DMS 273 (cell line): ENCODE measurements around the gene PLD6.

Experiments used
- DNase-seq: peaks from one replicate; lab custom pipeline; 2025; ENCODE audit not compliant: unreplicated experiment; lab: John Stamatoyannopoulos, UW

The PLD6 gene

GRCh38 chr17:17157041-17157440, 49.1 kb downstream of the PLD6 start:
- DNase-seq = no peak

GRCh38 chr17:17156511-17156910, 49.6 kb downstream of the PLD6 start:
- DNase-seq = no peak

DNA sequence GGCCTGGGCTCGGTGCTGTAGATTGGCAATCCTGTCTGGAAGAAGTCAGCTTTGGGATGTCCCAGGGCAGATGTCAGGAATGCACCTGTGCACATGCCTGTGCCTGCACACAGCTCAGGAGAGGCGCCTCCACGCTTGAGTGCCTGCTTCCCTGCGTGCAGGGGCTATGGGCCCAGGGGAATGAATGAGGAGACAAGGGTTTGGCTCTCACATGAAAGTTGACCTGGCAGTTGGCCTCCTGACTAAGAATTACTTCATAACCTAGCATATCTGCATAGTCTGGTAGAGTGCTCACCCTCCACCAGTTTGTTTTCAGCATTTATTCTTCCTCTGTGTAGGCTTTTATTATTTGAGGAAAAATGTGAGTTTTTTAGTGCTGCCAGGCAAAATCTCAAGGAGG, 50.0 kb downstream of the PLD6 start:
- peak; percentile 6 for DNase-seq

DNA sequence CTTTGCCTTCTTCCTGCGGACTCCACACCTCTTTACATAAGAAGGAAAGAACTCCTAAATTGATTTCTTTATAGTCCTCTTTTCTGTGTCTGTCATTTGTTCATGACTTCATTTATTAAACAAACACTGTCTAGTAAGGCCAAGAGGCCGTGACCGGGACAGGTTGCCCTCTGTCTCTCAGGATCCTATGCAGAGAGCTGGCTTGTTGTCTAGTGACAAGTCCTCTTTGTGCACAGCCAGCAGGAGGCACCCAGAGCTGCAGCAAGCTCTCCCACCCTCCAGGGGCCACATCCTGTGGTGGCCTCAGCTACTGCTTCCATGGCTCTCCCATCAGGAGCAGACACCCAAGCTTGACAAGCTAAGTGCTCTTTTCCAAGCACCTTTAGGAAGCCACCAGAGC, 50.6 kb downstream of the PLD6 start:
- no peak for DNase-seq

DNA sequence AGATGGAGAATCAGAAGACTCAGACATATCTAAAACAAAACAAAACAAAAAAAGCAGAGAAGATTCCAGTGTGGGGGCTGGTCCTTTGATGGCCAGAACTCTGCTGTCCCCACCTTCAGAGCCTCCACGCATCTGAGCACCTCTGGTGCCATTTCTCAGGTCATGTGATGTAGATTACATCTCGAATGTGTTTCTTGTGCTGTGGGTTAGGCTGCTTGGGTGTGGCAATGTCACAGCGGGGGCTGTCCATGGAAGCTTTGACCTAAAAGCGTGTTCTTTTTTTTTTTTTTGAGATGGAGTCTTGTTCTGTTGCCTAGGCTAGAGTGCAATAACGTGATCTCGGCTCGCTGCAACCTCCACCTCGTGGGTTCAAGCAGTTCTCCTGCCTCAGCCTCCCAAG, 51.2 kb downstream of the PLD6 start:
- no peak for DNase-seq

GRCh38 chr17:17154556-17154955, 51.6 kb downstream of the PLD6 start:
- DNase-seq = no peak

GRCh38 chr17:17153709-17154108, 52.4 kb downstream of the PLD6 start:
- no peak for DNase-seq

DNA sequence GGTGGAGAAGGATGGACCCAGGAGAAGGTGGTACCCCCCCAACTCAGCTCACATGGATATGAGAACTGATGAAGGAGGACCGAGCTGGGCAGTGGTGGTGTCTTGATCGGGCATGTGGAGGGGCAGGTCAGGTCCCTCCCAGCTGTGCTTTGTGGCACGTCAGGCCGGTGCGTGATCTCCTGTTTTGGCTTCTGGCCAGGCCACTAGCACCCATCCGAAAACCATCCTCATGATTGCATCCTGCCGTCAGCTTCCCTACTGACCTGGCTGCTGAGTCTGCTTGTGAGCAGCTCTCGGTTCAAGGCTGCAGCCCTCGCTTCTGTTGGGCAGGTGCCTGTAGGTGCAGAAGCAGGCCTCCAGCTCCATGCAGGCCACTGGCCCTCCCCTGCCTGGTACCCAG, 53.1 kb downstream of the PLD6 start:
- no peak for DNase-seq

GRCh38 chr17:17152385-17152784, 53.7 kb downstream of the PLD6 start:
- DNase-seq = no peak

- DNase-seq = peak; percentile 44
Measured at GRCh38 chr17:17151962-17152361, 54.2 kb downstream of the PLD6 start.

DNA sequence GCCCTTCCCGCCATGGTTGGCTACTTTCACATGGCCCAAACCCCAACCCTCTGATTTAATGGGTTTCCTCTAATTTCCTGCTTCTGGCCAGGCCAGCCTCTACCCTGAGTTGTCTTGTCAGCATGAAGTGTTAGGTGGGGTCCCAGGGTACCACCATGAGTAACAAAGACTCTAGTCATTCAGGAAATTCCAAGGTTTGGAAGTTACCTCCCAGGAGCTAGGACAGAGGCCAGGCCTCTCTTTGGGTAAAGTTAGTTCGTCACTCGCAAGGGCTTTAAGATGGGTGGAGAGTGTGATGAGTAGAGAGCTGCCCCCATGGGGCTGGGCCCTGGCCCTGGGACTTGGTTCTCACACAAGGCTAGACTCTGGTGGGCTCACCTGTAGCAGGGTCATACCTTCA, 54.6 kb downstream of the PLD6 start:
- DNase-seq = no peak

DNA sequence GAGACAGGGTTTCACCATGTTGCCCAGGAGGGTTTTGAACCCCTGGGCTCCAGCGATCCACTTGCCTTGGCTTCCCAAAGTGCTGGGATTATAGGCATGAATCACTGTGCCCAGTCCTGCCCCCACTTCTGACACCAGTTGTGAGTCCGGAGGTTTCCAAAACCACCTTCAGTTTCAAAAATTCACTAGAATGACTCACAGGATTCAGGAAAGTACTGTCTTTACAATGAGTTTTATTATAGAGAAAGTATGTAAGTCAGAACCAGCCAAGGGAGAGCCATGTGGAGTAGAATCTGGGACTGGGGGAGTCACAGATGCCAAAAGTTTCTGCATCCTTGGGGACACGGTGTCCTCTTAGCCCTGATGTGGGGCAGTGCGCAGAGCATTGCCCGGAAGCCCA, 55.1 kb downstream of the PLD6 start:
- DNase-seq = no peak
